H1 (cell line): ENCODE results near the gene FMN2.

Experiments used
- CTCF ChIP-seq, 3 experiments: IDR thresholded peaks; 1 replicate in 2 of 3; 2 replicates in 1 of 3; pipeline versions ENCODE4 v1.5.1 to v1.6.1; 2011; ENCODE audit warnings: low read length in 3 of 3, mild to moderate bottlenecking in 3 of 3, inconsistent platforms in 2 of 3, low read depth in 1 of 3, moderate library complexity in 1 of 3; ENCODE audit not compliant: insufficient read depth in 1 of 3; ENCODE audit errors: control extremely low read depth in 1 of 3
- HDAC2 ChIP-seq, 2 experiments: fragments of 300-600 bp in 1 of 2; sonication (generic) in 1 of 2; IDR thresholded peaks; 2 replicates each; pipeline ENCODE4 v1.6.1; 2011 to 2012; ENCODE audit warnings: low read depth in 2 of 2, low read length in 2 of 2, mild to moderate bottlenecking in 2 of 2, moderate library complexity in 2 of 2, borderline replicate concordance in 1 of 2, inconsistent platforms in 1 of 2
- POLR2A ChIP-seq, 2 experiments: IDR thresholded peaks; 1 replicate in 1 of 2; 2 replicates in 1 of 2; pipeline ENCODE4 v1.6.1; 2011; ENCODE audit warnings: low read depth in 2 of 2, low read length in 2 of 2, mild to moderate bottlenecking in 2 of 2; ENCODE audit errors: control extremely low read depth in 1 of 2
- POLR2AphosphoS5 ChIP-seq: IDR thresholded peaks from 2 replicates; pipeline ENCODE4 v1.6.1; 2011; ENCODE audit warnings: low read depth, low read length

GRCh38 chr1:240508950-240509349 lies 417.3 kb downstream of the FMN2 start:
- TF ChIP-seq POLR2A (IDR thresholded peaks at IDR 0.05; ENCODE audit: control extremely low read depth in 1 of 2, low read depth in 2 of 2, low read length in 2 of 2) (no peak), CTCF (IDR thresholded peaks at IDR 0.05; ENCODE audit: control extremely low read depth in 1 of 3, insufficient read depth in 1 of 3, low read depth in 1 of 3, low read length in 3 of 3) (no peak), HDAC2 (IDR thresholded peaks at IDR 0.05; ENCODE audit: borderline replicate concordance in 1 of 2, low read depth in 2 of 2, low read length in 2 of 2) (no peak), POLR2AphosphoS5 (no peak)
